GM21529 (cell line): ENCODE results near the gene PFDN1.

Experiments
- ATAC-seq: cut with Tn5 transposase; IDR thresholded peaks from one replicate; pipeline ENCODE4 v1.9.1; 2021; ENCODE audit not compliant: unreplicated experiment

The PFDN1 gene

GRCh38 chr5:140240987-140241706, 61.8 kb downstream of the PFDN1 start:
- ATAC-seq, result no peak

GRCh38 chr5:140239939-140240700, 62.8 kb downstream of the PFDN1 start:
- ATAC-seq, result peak; percentile 64

- no peak for ATAC-seq
Observed at GRCh38 chr5:140239461-140239860, 63.4 kb downstream of the PFDN1 start.

- no peak for ATAC-seq
Observed at GRCh38 chr5:140238756-140239155, 64.1 kb downstream of the PFDN1 start.

GRCh38 chr5:140236891-140237598, 65.9 kb downstream of the PFDN1 start:
- ATAC-seq, result no peak

GRCh38 chr5:140235791-140236551, 66.9 kb downstream of the PFDN1 start:
- no peak for ATAC-seq

- no peak for ATAC-seq
Observed at GRCh38 chr5:140234377-140234989, 68.4 kb downstream of the PFDN1 start.

- no peak for ATAC-seq
Observed at GRCh38 chr5:140232731-140233130, 70.2 kb downstream of the PFDN1 start.

GRCh38 chr5:140230373-140230772, 72.5 kb downstream of the PFDN1 start:
- no peak for ATAC-seq

GRCh38 chr5:140228364-140228837, 74.5 kb downstream of the PFDN1 start:
- no peak for ATAC-seq

GRCh38 chr5:140227046-140227445, 75.9 kb downstream of the PFDN1 start:
- no peak for ATAC-seq

GRCh38 chr5:140225396-140225795, 77.5 kb downstream of the PFDN1 start:
- ATAC-seq, result no peak

GRCh38 chr5:140224658-140225057, 78.2 kb downstream of the PFDN1 start:
- ATAC-seq, result no peak

- no peak for ATAC-seq
Observed at GRCh38 chr5:140223567-140223966, 79.3 kb downstream of the PFDN1 start.

GRCh38 chr5:140222416-140222815, 80.5 kb downstream of the PFDN1 start:
- ATAC-seq, result no peak

- ATAC-seq, result peak; percentile 49
Observed at GRCh38 chr5:140221697-140222223, 81.1 kb downstream of the PFDN1 start.

- ATAC-seq, result no peak
Observed at GRCh38 chr5:140220698-140221064, 82.2 kb downstream of the PFDN1 start.

- ATAC-seq, result peak; percentile 60
Observed at GRCh38 chr5:140220032-140220697, 82.7 kb downstream of the PFDN1 start.

- ATAC-seq, result no peak
Observed at GRCh38 chr5:140219068-140219991, 83.6 kb downstream of the PFDN1 start.
